Hippocampal formation (tissue), 2 donors: Measurements from ENCODE around the gene HIVEP3.
A peak's percentile ranks its signal among the peaks of the same experiment; 100 is the strongest.

Experiments
- DNase-seq, 2 donors: peaks; one replicate each; lab custom pipeline; 2025; lab: John Stamatoyannopoulos, UW

The HIVEP3 gene

DNA sequence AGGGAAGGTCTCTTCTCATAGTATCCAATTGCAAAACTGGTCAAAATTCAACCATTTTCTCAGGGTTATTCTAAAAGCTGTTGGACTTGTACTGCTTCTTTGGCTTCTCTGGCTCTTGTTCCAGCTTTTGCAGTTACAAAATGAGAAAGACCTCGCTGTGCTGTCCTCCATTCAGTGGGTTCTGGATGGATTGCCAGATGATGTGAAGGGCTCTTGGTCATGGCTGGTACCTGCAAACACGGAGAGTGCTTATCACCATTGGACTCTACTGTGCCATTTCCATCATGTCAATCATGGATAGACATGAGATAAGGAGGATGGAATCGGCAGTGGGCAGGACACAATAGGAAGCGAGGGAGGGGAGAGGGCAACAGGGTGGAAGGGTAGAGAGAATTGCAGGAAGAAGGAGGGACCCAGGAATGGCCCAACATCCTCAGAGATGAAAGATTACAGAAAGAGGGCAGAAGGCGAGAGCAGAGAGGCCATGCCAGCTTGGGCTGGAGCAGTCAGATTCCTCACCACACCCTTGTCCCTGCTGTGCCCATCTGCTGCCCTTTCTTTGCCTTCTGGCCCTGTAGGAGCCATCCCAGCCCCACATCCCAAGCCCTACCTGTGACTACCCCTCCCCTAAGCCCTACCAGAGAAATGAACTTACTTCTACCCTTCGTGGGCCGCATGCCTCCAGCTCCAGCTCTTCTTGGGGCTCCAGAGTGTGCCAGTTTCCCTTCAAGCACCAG is 70.3 kb downstream of the HIVEP3 start:
- no peak for DNase-seq

DNA sequence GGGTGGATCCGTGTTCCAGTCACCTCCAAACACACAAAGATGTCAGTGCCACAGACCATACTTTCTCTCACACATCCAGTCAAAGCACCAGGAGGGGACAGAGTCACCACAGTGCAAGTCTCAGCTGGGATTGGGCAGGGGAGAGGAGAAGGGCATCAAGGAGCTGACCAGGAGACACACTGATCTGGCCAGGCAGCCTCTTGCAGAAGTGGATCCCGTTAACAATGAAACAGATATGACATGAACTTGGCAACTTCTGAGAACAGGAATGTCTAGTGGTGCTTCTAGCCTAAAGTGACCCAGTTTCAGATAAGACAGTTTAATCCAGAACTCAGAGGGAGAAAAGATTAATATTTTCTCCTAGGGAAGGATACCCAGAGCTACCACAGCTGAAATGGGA is 71.0 kb downstream of the HIVEP3 start:
- DNase-seq: no peak

DNA sequence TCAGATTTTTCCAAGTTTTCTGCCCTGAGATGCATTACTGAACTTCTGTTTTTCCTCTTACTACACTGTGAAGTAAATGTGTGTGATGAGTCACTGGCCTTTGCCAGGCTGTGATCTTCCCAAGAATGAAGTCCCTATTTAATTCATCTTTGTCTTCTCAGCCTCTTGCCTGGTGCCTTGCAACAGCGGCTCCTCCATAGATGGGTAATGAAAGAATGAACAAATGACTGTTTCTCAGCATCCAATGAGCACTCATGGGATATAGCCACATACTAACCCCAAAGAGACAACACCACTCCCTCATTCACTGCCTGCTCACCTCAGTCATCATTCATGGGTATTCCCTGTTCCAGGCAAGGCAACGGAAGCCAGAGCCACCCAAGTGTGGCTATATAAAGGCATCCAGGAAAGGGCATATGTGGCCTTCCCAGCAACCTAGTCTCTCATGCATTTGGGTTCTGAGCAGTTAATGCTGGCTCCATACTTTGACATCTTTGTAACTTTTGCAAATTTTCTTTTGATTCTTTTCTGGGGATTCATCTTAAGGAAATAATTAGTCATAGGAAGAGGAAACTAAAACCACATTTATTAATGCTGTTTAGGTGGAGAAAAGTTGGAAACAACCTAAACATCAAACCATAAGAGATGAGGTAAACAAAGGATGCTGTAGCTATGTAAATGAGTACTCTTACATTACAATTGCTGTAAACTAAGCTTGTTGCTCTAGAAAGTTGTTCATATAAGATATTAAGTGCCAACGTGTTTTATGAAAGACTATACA is 71.9 kb downstream of the HIVEP3 start:
- DNase-seq: no peak

DNA sequence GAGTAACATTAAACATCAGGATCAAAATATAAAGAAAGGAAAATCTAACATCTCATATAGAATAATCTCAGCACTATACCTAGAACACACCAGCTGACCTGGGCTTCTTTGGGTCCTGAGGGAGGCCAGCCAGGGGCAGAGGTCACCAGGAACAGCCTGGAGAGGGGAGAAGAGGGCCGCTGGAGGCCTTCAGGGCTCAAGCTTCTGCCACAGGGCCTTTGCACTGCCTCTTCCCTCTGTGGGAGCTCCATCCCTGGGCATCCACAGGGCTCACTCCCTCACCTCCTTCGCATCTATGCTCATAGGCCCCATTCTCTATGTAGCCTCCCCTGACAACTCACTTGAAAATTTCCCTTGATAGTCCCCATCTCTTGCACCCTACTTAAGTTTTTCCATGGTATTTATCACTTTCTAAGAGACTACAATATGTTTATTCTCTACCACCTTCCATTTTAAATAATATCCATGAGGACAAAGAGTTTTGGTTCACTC is 73.9 kb downstream of the HIVEP3 start:
- DNase-seq: no peak

DNA sequence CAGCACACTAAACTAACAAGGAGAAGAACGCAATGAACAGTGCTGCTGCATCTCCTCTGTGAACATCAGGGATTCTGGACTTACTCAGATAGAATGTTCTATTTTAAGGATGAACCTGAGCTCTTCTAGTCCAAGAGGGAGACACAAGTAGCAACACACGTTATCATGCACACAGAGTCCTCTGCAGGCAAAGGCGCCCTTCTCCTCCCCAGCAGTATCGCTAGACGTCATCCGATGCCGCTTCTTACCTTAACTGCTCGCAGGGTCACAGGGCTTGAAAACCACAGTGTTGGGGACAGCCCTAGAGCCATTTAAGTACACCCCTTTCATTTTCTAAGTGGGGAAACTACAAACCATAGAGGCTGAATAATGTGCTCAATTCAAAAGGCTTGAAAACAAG is 74.5 kb downstream of the HIVEP3 start:
- DNase-seq: no peak

DNA sequence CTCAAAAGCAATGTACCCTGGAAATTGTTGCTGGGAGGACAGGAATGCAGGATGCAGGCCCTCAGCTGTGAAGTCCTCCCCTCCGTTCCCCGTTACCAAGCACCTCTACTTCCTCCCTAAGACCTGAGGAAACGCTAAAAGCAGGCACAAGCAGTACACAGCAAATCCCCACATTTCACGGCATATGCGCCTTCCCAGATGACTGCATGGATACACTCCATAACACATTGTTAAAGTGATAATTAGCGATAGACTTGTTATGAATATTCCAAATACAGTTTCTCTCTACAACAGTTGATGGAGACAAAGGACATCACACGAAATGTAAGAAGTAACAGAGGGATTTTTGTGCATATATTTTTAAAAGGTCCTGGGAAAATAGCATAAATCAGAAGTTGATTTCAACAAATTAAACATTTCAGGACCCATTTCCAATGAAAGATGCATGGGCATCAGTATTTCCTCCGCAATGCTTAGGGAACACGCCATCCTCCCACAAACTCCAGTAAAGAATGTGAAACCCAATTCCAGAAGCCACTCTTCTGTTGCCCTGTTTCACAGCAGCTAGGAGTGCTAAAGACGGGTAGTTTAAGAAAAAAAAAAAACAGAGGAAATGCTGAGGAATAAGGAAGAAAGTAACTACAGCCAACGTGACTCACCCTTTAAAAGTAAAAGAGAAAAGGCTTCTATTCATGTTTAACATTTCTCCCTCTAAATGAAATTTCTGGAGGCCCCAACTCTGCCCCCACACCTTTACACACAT is 75.5 kb downstream of the HIVEP3 start:
- DNase-seq: peak in 1 of 2 donors; percentile 20

DNA sequence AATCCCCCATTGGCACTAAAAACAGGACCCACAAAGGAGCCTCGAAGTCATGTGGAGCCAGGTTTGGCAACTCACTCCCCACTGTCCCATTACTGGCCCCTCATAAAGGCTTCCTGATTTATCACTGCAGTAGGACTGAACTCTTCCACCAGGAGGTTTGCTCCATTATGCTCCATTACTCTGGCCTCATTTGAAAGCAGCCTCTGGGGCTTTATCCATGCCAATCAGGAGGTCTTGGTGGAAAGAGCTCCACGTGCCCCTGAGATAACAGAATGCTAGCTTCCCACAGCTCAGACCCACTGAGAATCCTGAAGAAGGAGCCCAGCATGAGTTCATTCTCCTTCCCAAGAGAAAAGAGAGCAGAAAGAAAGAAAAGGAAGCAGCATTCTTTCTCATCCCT is 76.4 kb downstream of the HIVEP3 start:
- DNase-seq: no peak

DNA sequence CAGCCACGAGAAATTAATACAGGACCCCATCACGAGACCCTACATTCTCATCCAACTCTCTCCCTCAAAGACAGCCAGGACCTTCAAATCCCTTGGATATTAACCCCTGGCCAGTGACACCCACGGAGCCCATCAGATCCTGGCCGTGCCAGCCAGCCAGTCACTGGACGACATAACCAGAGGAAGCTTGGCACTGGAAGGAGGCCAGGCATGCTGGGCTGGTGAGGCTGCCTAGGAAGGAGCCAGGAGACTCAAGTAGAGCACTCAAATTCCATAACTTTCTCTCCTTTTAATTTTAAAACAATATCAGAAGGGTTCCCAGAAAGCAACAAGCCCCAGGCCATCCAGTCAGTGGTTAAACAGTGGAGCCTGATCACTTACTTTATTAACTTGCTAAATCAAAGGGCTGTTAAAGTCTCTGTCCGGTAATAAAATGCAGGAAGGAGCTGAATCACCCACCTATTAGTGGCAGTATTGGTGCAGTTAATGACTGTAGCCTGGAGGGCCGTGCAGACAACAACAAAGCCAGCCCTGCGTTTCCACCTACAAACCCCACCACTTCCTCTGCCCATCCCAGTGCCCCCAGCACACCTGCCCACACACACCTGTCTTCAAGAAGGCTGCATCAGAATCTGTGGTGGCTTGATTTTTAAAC is 78.0 kb downstream of the HIVEP3 start:
- DNase-seq: no peak

DNA sequence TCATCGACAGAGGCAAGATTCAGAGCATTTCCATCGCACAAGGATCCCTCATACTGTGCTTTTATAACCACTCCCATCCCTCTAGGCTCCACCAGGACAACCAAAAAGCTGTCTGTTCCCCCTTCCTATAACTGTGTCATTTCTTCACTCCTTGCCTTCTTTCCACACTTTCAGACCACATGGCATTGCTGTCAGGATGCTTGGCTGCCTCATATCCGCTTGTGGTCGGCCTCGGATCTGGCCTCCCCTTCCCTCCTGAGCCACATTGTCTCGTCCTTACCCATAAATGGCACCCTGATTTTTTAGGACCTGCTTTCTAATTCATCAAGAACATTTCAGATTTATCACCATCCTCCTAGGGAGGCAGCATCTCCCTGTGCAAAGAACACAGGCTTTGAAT is 80.5 kb downstream of the HIVEP3 start:
- DNase-seq: no peak

DNA sequence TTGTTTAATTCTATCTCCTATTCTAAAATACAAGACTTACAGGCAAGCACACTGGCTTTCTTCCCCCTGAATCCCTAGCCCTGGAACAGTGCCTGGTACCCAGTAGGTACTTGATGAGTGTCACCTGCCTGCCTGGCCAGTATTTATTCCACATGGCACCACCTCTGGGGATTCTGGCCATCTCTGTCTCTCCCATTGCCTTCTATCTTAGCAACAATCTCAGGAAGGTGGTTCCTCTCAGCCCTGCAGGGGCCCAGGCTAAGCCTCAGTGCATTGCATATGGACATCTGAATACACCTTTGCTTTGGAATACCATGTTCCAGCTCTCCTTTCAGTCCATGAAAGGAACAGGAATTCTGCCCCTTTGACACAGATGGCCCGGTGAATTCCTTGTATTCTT is 81.0 kb downstream of the HIVEP3 start:
- no peak for DNase-seq

DNA sequence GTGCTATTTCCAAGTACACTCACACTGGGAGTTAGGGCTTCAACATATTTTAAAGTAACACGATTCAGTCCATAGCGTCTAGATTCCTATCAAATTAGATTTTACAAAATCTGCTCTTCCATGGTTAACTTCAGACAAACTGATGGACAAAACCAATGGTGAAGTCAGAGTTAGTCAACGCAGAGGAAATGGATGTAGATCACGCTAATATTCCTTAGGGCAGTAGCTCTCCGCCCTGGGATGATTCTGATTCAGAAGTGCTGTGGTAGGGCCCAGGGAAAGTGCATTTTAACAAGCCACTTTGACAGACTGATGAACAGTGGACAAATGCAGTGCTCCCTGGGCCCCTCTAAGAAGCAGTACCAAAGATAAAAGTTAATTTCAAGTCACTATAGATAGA is 83.2 kb downstream of the HIVEP3 start:
- DNase-seq: no peak

DNA sequence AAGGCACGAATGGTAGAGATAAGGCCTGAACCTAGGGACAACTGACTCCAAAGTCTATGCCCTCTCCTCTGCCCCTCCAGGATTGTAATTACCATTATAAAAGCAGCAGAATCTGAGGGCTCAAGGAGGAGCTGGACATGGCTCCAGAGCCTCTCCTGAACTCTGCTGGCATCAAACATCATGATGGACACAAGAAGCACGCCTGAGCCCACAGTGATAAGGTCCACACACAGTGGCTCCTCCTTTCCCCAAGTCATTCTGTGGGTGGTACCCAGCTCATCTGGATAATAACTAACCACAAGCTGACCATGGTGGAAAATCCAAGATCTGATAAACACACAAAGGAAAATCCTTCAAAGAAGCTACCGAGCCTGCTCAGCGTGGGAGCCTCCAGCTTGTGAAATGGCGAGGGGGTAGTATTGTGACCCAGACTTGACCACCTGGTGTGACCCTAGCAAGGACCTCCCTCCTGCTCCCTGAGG is 85.2 kb downstream of the HIVEP3 start:
- DNase-seq: no peak

DNA sequence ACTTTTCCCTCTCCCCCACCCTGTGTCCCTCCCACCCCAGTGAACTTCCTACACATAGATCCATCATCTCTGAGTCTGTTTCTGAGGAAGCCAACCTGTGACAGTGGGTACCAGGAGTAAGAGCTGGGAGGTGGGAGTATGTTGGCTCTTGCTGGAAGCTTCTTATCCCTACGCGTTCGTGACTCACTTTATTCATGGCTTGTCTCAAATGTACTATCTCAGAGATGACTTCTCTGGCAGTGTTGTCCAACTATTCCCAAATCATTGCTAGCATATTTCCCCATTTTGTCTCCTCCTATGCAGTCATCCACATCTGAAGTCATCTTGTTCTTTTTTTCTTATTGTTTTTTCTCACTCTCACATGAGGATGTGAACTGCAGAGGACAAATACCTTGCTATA is 88.0 kb downstream of the HIVEP3 start:
- no peak for DNase-seq

DNA sequence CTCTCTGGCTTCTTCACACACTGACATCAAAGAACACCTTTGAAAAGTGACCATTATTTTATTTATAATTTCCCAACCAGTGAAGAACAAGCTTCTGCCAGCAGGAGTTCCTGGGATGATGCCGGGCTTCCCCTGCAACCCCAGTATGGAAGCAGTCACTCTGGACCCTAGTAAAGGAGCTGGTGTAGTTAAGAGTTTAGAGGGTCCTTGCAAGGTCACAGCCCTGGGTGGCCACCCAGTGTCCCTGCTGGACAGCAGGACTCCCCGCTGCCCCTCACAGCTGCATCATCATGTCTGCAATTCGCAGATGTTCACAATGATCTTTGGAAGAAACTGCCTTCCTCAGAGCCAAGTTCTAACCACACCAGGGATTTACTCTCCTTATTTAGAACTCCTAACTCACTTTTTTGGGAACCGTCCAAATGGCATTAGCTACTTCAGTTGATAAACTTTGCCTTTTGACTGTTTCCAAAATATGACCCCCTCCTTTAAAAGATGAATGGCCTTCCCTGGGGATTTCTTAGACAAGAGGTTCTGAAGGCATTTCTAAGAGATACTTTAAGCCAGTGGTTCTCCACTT is 90.6 kb downstream of the HIVEP3 start:
- no peak for DNase-seq

DNA sequence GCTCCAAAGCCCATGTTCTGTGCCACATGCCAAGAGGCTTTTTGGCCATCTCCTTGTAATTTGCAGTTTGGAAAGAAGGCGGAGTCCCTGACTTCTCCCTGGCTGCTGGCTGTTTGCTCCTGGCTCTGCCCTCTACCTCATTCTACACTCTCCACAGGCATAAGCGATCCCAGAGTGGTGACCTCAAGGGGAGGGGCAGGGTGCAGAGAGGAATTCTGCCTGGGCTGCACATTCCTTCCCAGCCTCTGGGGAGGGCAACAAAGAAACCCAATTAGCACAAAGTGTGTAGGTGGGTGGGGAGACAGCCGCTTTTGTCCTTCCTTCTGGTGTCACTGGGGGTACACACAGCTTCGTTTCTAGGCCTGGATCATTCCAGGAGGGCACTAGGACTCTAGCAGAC is 95.3 kb downstream of the HIVEP3 start:
- DNase-seq: no peak

DNA sequence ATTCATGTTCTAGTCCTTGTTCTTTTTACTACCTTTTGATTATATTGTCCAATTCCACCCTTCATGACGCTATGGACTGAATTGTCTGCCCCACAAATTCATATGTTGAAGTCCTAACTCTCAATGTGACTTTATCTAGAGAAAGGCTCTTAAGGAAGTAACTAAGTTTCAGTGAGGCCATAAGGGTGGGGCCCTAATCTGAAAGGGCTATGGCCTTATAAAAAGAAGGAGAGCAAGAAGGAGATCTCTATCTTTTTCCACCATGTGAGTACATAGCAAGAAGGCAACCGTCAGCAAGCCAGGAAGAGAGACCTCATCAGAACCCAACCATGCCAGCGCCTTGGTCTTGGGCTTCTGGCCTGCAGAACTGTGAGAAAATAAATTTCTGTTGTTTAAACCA is 95.9 kb downstream of the HIVEP3 start:
- DNase-seq: no peak

DNA sequence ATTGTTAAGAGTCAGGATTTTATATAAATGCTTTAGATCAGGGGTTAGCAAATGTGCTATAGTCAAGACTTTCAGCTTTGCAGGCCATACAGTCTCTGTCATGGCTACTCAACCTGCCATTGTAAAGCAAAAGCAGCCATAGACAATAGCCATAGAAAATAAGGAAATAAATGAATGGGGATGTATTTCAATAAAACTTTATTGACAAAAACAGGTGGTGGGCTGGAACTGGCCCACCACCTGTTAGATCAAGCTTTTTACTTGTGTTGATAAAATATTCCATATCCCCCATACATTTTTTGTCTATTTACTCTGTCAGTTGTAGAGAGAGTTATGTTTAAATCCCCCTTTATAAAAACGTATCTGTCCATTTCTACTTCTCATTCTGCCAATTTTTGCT is 98.9 kb downstream of the HIVEP3 start:
- no peak for DNase-seq

DNA sequence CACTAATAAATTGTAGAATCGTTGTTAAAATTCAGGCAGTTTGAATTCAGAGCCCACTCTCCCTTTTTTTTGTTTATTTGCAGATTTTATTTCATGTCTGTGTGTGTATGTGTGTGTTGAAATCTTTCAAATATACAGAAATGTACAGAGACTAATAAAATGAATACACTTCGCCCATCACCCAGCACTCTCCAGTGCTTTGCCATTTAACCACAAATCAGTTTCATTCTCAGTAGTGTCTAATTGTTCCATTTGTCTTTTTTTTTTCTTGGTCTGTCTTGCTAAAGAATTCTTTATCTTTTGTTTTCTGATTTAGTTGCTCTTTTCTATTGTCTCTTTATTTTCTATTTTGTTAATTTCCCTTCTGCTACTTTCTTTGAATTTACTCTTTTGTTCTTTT is 99.7 kb downstream of the HIVEP3 start:
- DNase-seq: no peak

DNA sequence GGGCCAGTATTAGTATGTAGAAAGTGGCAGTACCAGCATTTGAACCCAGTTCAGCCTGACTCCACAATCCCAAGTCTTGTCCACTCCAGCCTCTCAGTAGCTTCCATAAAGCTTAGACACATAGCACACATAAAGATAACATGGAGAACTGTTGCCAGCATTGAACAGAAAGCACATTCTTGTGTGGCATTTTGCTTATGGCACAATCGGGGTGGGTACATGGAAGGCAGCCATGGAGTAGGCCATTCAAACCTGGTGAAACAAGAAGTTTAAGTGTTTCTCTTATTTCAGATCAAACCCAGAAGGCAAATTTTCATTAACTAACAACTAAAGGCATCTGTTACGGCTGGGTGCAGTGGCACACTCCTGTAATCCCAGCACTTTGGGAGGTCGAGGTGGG is 102.7 kb downstream of the HIVEP3 start:
- no peak for DNase-seq

DNA sequence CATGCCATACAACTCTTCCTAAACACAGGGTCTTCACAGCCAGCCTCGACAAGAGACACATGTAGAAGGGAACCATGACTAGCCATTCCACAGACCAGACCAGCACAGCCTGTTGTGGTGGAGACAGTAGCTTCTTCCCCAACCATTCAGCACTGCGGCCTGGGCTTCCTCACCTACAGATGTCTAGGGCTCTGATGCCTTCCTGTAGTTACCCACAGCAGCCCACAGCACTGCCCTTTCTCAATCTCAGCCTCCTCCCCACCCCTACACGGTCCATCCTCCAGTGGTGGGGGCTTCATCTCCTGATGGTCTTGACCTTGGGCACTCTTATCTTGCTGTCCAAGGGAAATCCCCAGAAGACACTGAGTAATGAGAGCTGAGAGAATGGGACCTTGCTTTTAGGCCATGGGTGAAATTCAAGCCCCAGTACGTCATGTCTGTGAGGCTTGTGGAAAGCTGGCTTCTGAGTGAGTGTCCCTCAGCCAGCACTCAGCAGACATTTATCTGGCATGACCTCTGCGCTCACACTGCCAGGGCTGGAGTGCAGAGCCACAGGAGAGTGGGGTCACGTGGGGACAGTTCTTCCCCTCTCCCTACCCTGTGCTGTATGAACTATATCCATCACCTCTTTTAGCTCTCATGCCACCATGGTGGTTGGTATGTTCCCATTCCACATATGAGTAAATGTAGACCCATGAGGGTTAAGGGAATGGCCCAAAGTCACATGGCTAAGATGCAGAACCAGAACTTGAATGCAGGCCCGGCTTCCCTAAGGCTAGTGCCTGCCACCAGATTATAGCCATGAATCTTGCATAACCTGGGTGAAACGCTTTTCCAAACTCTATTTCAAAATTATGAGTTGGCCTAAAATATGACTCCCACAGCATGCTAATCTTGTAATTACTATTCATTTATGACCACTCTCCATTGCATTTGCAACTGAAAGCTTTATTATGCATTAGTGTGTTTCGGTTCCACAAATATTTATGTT is 104.7 kb downstream of the HIVEP3 start:
- no peak for DNase-seq
